AG04449 (cell line): Measurements from ENCODE around the gene PAGE2B.

Experiments
- CTCF ChIA-PET: fragments of 350-600 bp; formaldehyde crosslinking; extraction: SDS; loops from one replicate; lab custom pipeline; 2021; ENCODE audit warnings: antibody characterized with exemption; lab: Yijun Ruan, JAX
- POLR2A ChIA-PET: fragments of 400-600, 350-600 bp; formaldehyde crosslinking; extraction: SDS; loops from one replicate; lab custom pipeline; 2020; ENCODE audit warnings: antibody characterized with exemption, inconsistent platforms; lab: Yijun Ruan, JAX
- DNase-seq: peaks from one replicate; pipeline ENCODE4 v3.0.0-alpha.2; 2010; ENCODE audit warnings: low read depth, low spot score
- H3K4me3 ChIP-seq: 2 replicates; pipeline ENCODE4 v1.5.1; 2011; ENCODE audit warnings: low read depth, mild to moderate bottlenecking, control low read depth, low read length
- TF ChIP-seq, protein P1 (sequence below): IDR thresholded peaks from one replicate; pipeline ENCODE4 v1.5.1; 2011; ENCODE audit warnings: mild to moderate bottlenecking, moderate library complexity, low read length, control low read depth, inconsistent platforms; ENCODE audit not compliant: insufficient read depth; ENCODE audit errors: missing control alignments

Gene PAGE2B

DNA sequence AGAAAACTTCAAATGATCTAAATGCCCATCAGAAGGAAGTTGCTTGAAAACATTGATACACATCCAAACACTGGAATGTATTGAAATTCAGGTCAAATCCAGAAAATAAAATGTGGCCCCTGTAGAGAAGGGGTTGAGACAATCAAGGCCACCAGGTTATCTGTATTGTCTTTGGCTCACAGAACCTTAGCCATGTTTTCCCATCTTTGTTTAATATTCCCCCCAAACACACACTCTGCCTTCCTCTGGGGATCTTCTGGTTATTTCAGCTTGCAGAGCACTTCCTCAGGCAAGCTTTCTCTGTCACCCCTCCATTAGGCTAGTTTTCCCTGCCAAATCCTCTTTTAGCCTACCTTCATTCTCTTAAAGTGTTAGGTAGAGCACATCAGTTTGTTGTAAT lies 44.4 kb downstream of the PAGE2B start:
- TF ChIP-seq, protein P1, sequence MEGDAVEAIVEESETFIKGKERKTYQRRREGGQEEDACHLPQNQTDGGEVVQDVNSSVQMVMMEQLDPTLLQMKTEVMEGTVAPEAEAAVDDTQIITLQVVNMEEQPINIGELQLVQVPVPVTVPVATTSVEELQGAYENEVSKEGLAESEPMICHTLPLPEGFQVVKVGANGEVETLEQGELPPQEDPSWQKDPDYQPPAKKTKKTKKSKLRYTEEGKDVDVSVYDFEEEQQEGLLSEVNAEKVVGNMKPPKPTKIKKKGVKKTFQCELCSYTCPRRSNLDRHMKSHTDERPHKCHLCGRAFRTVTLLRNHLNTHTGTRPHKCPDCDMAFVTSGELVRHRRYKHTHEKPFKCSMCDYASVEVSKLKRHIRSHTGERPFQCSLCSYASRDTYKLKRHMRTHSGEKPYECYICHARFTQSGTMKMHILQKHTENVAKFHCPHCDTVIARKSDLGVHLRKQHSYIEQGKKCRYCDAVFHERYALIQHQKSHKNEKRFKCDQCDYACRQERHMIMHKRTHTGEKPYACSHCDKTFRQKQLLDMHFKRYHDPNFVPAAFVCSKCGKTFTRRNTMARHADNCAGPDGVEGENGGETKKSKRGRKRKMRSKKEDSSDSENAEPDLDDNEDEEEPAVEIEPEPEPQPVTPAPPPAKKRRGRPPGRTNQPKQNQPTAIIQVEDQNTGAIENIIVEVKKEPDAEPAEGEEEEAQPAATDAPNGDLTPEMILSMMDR, result no peak

DNA sequence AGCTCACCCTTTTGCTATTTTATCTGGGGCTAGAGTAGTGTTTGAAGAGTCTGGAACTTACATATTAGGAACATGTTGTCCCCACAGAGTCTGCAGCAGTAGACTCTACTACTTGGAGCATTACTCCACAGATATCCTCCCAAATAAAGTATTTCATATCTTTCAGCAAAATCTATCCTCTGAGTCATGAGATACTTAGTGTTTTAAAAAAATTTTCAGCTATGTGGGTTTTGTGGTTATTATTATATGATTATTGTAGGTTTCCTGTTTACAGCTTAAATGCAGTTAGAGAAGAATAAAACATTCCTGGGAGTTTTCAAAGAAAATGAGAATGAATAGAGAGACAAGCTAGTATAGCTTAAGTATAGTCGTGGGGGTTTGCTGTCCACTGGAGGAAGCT lies 44.9 kb downstream of the PAGE2B start:
- TF ChIP-seq, protein P1, result no peak
- ChIA-PET CTCF (no interaction called here), POLR2A (no interaction called here)
- DNase-seq, result no peak
- H3K4me3 ChIP-seq, result no peak overlapping the region

More for the DNA sequence above, 44.4 kb downstream of the PAGE2B start:
- no peak for DNase-seq
- CTCF ChIA-PET, result no interaction called here
- POLR2A ChIA-PET, result no interaction called here
- H3K4me3 ChIP-seq, result no peak overlapping the region

DNA sequence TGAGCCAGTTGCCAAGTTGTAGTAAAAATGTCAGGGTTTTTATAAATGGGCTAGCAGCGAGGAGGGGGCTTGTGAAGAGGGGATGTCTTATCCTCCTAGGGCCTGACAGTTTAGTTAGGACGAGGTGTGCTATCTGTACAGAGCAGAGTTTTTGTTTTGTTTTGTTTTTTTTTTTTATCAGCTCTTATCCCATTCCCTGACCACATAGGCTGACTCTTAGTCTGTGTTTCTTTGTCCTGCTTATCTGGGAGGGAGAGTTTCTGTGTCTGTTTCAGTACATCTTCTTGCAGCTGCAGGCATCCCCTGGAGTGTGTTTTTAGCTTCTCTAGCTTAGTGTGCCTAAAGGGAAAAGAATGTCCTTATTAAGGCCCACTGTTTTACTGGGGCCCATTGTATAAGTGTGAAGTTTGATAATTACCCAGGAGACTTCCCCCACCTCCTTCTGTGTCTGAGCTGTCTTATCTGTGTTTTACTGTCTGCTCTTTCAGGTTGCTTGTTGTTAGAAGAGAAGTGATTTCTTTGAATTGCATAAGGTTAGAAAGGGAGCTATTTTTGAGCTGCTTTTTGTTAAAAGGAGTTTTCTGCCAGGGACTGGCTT lies 46.0 kb downstream of the PAGE2B start:
- DNase-seq, result no peak
- H3K4me3 ChIP-seq, result no peak overlapping the region
- TF ChIP-seq, protein P1, result no peak
- ChIA-PET CTCF (interaction anchor here (0.6 kb wide), 1 partner anchor 1127 kb away, joined by 3 read pairs; no protein-coding TSS in a partner anchor), POLR2A (no interaction called here)

DNA sequence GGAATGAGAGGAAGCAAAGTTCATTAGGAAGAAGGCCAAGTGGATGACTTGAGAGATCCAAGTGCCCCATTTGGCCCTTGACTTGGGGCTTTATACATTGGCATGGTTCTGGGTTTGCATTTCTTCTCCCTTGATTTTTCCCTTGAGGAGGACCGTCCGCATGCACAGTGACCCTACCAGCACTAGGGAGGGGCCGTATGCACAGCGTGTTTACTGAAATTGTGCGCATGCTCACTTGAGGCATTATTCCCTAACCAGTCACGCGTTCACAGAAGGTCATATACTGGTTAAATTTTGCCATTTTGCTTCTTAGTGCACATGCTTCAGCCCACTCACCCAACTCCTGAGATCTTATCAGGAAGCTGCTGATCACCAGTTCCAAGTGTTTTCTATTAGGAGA lies 49.1 kb downstream of the PAGE2B start:
- TF ChIP-seq, protein P1, result no peak
- ChIA-PET CTCF (no interaction called here), POLR2A (no interaction called here)
- DNase-seq, result no peak
- no peak overlapping the region for H3K4me3 ChIP-seq

DNA sequence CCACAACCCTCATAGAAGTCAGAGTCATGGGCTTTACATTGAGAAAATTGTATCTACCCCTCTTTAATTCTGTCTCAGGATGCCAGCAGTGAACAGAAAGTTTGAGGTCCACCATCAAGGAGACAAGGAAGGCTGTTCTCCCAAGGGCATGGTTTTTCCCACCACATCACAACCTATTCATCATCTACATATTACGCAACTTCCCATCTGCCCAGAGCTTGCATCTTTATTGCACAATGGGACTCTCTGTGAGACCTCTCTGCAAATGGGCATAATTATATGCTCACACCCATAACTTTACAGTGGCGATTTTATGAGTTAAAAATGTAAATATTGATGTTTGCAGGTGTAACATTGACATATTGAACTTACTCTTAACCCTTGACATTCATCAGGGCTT lies 52.9 kb downstream of the PAGE2B start:
- CTCF ChIA-PET, result interaction anchor here (1.3 kb wide), 1 partner anchor 9 kb away, joined by 3 read pairs; no protein-coding TSS in a partner anchor
- POLR2A ChIA-PET, result no interaction called here
- TF ChIP-seq, protein P1, result no peak
- no peak overlapping the region for H3K4me3 ChIP-seq
- no peak for DNase-seq
